Nephron progenitor cell (in vitro differentiated cells): ENCODE results near the gene DPF3.
A peak's percentile ranks its signal among the peaks of the same experiment; 100 is the strongest.

ENCODE experiments used
- DNase-seq: peaks from one replicate; pipeline ENCODE4 v3.0.0; 2021
- H3K27ac Mint-ChIP-seq: 2 replicates; pipeline ENCODE4 v1.8.0; 2021; ENCODE audit warnings: mild to moderate bottlenecking, moderate library complexity, mixed read lengths
- H3K27me3 Mint-ChIP-seq: 2 replicates; pipeline ENCODE4 v1.8.0; 2021; ENCODE audit warnings: mild to moderate bottlenecking, low read depth, mixed read lengths; ENCODE audit not compliant: poor library complexity
- H3K36me3 Mint-ChIP-seq: 2 replicates; pipeline ENCODE4 v1.8.0; 2021; ENCODE audit warnings: low read depth, mixed read lengths
- H3K4me1 Mint-ChIP-seq: 2 replicates; pipeline ENCODE4 v1.8.0; 2021; ENCODE audit warnings: mixed read lengths
- H3K4me3 Mint-ChIP-seq: 2 replicates; pipeline ENCODE4 v1.8.0; 2021; ENCODE audit warnings: mild to moderate bottlenecking, moderate library complexity, mixed read lengths
- H3K9me3 Mint-ChIP-seq: 2 replicates; pipeline ENCODE4 v1.8.0; 2021; ENCODE audit warnings: mild to moderate bottlenecking, moderate library complexity, mixed read lengths
- CTCF ChIP-seq: fragments of 200-600 bp; sonication (generic); IDR thresholded peaks from 2 replicates; pipeline ENCODE4 v1.5.0; 2021; ENCODE audit warnings: antibody characterized with exemption

Gene DPF3

GRCh38 chr14:72903716-72904115, 9.8 kb upstream of the DPF3 start:
- H3K36me3 Mint-ChIP-seq, result no peaks in the 10 kb centered on the region
- no peak for TF ChIP-seq CTCF

GRCh38 chr14:72902801-72903530, 9.1 kb upstream of the DPF3 start:
- Mint-ChIP-seq H3K4me3 (no peak overlapping the region), H3K27me3 (no peaks in the 10 kb centered on the region), H3K4me1 (peaks cover 47% of the 10 kb centered on the region), H3K9me3 (peaks cover 4% of the 10 kb centered on the region), H3K27ac (no peak overlapping the region), H3K36me3 (no peaks in the 10 kb centered on the region)
- no peak for TF ChIP-seq CTCF
- DNase-seq, result no peak

More at GRCh38 chr14:72903716-72904115, 9.8 kb upstream of the DPF3 start:
- Mint-ChIP-seq H3K9me3 (peaks cover 4% of the 10 kb centered on the region), H3K4me3 (no peak overlapping the region), H3K27me3 (no peaks in the 10 kb centered on the region), H3K27ac (no peak overlapping the region), H3K4me1 (peaks cover 47% of the 10 kb centered on the region)
- no peak for DNase-seq

GRCh38 chr14:72901361-72901760, 7.5 kb upstream of the DPF3 start:
- Mint-ChIP-seq H3K4me1 (peaks cover 31% of the 10 kb centered on the region), H3K36me3 (no peaks in the 10 kb centered on the region), H3K27me3 (no peaks in the 10 kb centered on the region), H3K4me3 (no peak overlapping the region), H3K9me3 (peaks cover 4% of the 10 kb centered on the region), H3K27ac (no peak overlapping the region)
- DNase-seq, result no peak
- no peak for TF ChIP-seq CTCF

GRCh38 chr14:72898448-72898847, 4.5 kb upstream of the DPF3 start:
- no peak for TF ChIP-seq CTCF
- Mint-ChIP-seq H3K9me3 (peaks cover 4% of the 10 kb centered on the region), H3K36me3 (no peaks in the 10 kb centered on the region), H3K4me1 (peaks cover 41% of the 10 kb centered on the region), H3K27me3 (no peaks in the 10 kb centered on the region), H3K4me3 (no peak overlapping the region), H3K27ac (no peak overlapping the region)
- DNase-seq, result no peak

GRCh38 chr14:72894623-72895378, 900 bp upstream of the DPF3 start:
- H3K4me1 Mint-ChIP-seq, result peaks cover 57% of the 10 kb centered on the region
- H3K9me3 Mint-ChIP-seq, result no peaks in the 10 kb centered on the region
- no peak for TF ChIP-seq CTCF
- H3K27me3 Mint-ChIP-seq, result peaks cover 7% of the 10 kb centered on the region
- H3K4me3 Mint-ChIP-seq, result peak overlapping the region; percentile 92
- no peaks in the 10 kb centered on the region for H3K36me3 Mint-ChIP-seq
- H3K27ac Mint-ChIP-seq, result no peak overlapping the region
- peak; percentile 48 for DNase-seq
